Natural killer cell (primary cell): ENCODE measurements around the gene PGLYRP3. TPM values are rescaled to one million over a fixed set of nuclear protein-coding genes. Genes with fewer than 3 reads are reported as not detected.
A peak's percentile ranks its signal among the peaks of the same experiment; 100 is the strongest.

ENCODE experiments used
- ATAC-seq, 3 donors: fragments of 150-1000 bp in 2 of 3; fragments of 200-7000 bp in 1 of 3; cut with Tn5 transposase; 1 replicate in 1 of 3; 2 replicates in 2 of 3; pipeline ENCODE4 v1.10.0; 2021; ENCODE audit warnings: mild to moderate bottlenecking in 2 of 3, moderate library complexity in 2 of 3
- DNase-seq, 2 donors: peaks; one replicate each; pipeline versions ENCODE4 v3.0.0 to v3.0.0-alpha.2; 2013 to 2021; ENCODE audit warnings: mixed read lengths in 1 of 2
- H3K27ac ChIP-seq: one replicate; pipeline ENCODE4 v1.5.1; 2013; ENCODE audit warnings: mild to moderate bottlenecking, low read length
- H3K27me3 ChIP-seq: one replicate; pipeline ENCODE4 v1.6.1; 2013; ENCODE audit warnings: low read length; ENCODE audit not compliant: control insufficient read depth, insufficient read depth
- H3K36me3 ChIP-seq: one replicate; pipeline ENCODE4 v1.6.1; 2013; ENCODE audit warnings: low read length; ENCODE audit not compliant: control insufficient read depth, insufficient read depth
- H3K4me1 ChIP-seq: one replicate; pipeline ENCODE4 v1.6.1; 2013; ENCODE audit warnings: low read length; ENCODE audit not compliant: control insufficient read depth, insufficient read depth
- H3K4me3 ChIP-seq: one replicate; pipeline ENCODE4 v1.5.1; 2013; ENCODE audit warnings: low read length
- H3K9me3 ChIP-seq: one replicate; pipeline ENCODE4 v1.6.1; 2013; ENCODE audit warnings: low read length; ENCODE audit not compliant: control insufficient read depth, insufficient read depth
- H3K27ac Mint-ChIP-seq, 2 donors: one replicate each; pipeline ENCODE4 v1.8.0; 2022; ENCODE audit warnings: mild to moderate bottlenecking in 2 of 2, mixed read lengths in 2 of 2, moderate library complexity in 1 of 2
- H3K27me3 Mint-ChIP-seq, 2 donors: one replicate each; pipeline ENCODE4 v1.8.0; 2022; ENCODE audit warnings: low read depth in 2 of 2, mixed read lengths in 2 of 2
- H3K36me3 Mint-ChIP-seq: one replicate; pipeline ENCODE4 v1.8.0; 2022; ENCODE audit warnings: mixed read lengths
- H3K4me1 Mint-ChIP-seq, 2 donors: one replicate each; pipeline ENCODE4 v1.8.0; 2022; ENCODE audit warnings: mixed read lengths in 2 of 2
- H3K4me3 Mint-ChIP-seq: one replicate; pipeline ENCODE4 v1.8.0; 2022; ENCODE audit warnings: mild to moderate bottlenecking, moderate library complexity, mixed read lengths
- H3K9me3 Mint-ChIP-seq, 2 donors: one replicate each; pipeline ENCODE4 v1.8.0; 2022; ENCODE audit warnings: mixed read lengths in 2 of 2
- WGBS: methylation state at CpG from one replicate; pipeline ENCODE4 v1.1.7; 2013; ENCODE audit warnings: missing lambda C conversion rate; ENCODE audit not compliant: insufficient coverage; 5-methylcytosine and 5-hydroxymethylcytosine counted together
- intact Hi-C: fragments of 100-400 bp; cut with micrococcal nuclease; formaldehyde crosslinking; loops from one replicate; pipeline ENCODE4 v1.14.2; 2022
- total RNA-seq, 4 donors: library from RNA; stranded (reverse); fragments of 120-200 nt in 1 of 4; gene quantifications; one replicate each; pipeline versions ENCODE4 v1.2.3 to v1.2.4, GENCODE V29; 2013 to 2022
- TF ChIP-seq, protein P1 (sequence below): fragments of 200-600 bp; IDR thresholded peaks from one replicate; pipeline ENCODE4 v1.8.0; 2022; ENCODE audit warnings: antibody characterized with exemption

Gene PGLYRP3
- total RNA-seq, 3 donors from 2014 or later (not counting 1 experiment from before 2014, with no cell fraction given): not detected

DNA sequence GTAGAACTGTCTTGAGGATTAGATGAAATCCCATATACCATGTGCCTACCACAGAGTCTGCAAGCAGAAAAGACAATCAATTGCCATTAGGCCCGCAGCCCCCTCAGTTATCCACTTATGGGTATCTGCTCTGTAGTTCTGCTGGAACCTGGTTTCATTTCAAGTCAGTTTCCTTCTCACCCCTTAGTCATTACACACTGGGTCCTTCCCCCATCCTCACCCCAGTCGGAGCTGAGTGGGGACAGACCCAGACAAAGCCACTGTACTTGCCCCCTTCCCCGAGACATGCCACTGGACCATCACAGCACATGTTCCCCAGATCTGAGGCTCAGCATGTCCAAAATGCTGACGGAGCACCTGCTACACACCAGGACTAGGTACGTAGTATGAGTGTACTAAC, 21.2 kb downstream of the PGLYRP3 start:
- H3K4me3 Mint-ChIP-seq: no peak overlapping the region
- Histone ChIP-seq H3K27ac (no peak overlapping the region), H3K27me3 (no peaks in the 10 kb centered on the region), H3K9me3 (no peaks in the 10 kb centered on the region), H3K4me3 (no peak overlapping the region), H3K36me3 (no peaks in the 10 kb centered on the region), H3K4me1 (peaks cover 7% of the 10 kb centered on the region)
- TF ChIP-seq, protein P1, sequence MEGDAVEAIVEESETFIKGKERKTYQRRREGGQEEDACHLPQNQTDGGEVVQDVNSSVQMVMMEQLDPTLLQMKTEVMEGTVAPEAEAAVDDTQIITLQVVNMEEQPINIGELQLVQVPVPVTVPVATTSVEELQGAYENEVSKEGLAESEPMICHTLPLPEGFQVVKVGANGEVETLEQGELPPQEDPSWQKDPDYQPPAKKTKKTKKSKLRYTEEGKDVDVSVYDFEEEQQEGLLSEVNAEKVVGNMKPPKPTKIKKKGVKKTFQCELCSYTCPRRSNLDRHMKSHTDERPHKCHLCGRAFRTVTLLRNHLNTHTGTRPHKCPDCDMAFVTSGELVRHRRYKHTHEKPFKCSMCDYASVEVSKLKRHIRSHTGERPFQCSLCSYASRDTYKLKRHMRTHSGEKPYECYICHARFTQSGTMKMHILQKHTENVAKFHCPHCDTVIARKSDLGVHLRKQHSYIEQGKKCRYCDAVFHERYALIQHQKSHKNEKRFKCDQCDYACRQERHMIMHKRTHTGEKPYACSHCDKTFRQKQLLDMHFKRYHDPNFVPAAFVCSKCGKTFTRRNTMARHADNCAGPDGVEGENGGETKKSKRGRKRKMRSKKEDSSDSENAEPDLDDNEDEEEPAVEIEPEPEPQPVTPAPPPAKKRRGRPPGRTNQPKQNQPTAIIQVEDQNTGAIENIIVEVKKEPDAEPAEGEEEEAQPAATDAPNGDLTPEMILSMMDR: no peak
- WGBS: 75% methylated on average over 5 of the region's 5 CpGs
- ATAC-seq (no peak), DNase-seq (no peak)
- no peak overlapping the region for H3K27ac Mint-ChIP-seq
- intact Hi-C loops: no loop called here
- no peaks in the 10 kb centered on the region for H3K9me3 Mint-ChIP-seq
- no peaks in the 10 kb centered on the region for H3K36me3 Mint-ChIP-seq
- H3K27me3 Mint-ChIP-seq: peaks cover 4 to 5% of the 10 kb centered on the region in 2 donors
- peaks cover 8 to 10% of the 10 kb centered on the region in 2 donors for H3K4me1 Mint-ChIP-seq

DNA sequence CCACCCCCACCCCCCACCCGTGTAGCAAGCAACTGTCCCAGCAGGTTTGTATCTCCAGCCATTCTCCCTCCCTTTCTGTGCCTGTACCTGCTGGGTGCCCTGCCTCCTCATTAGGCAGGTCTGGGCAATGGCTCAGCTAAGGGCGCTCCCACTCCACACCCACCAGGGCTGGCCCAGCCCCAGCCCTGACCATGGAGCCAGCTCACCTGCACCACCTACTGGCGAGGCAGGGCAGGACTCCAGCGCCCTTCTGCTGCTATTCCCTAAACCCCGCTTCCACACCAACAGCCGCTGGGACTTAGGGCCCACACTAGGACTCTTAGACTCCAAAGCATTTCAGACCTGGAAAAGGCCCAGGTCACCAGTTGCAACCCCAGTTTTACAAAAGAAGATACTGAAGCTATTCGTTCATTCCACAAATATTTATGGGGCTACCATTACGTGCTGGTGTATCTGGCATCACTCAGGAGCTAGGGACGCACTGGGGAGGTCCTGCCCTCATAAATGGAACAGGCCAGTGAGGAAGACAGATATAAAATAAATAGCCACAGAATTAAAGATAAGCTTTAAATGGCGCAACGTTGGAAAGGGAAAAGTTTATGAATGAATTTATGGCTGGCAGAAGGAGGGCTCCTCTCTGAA, 24.0 kb downstream of the PGLYRP3 start:
- Mint-ChIP-seq H3K36me3 (no peaks in the 10 kb centered on the region), H3K27me3 (peaks cover 4 to 12% of the 10 kb centered on the region in 2 donors)
- DNase-seq: peak in 1 of 2 donors; percentile 9

DNA sequence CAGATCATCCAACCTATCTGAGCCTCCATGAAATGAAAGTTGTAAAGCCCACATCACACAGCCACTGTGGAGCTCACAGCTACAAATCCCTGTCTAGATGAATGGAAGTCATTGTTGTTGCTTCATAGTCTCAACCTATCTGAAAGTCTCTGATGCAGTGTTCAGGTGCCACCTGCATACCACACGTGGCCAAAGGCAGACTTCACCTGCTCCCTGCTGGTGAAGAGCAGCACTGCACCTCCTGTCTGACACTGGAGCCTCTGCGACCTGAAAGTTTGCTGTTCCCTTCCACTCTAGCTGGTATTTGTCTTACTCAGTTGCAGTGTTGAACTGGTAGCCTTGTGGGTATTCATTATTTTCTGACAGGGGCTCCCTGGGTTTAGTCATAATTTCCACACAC, 34.9 kb downstream of the PGLYRP3 start:
- Histone ChIP-seq H3K9me3 (no peaks in the 10 kb centered on the region), H3K36me3 (no peaks in the 10 kb centered on the region), H3K4me1 (no peaks in the 10 kb centered on the region), H3K27me3 (peaks cover 3% of the 10 kb centered on the region), H3K27ac (no peak overlapping the region), H3K4me3 (no peak overlapping the region)
- no peaks in the 10 kb centered on the region for H3K36me3 Mint-ChIP-seq
- no peak overlapping the region for H3K4me3 Mint-ChIP-seq
- H3K9me3 Mint-ChIP-seq: no peaks in the 10 kb centered on the region
- WGBS: 16% methylated on average over 2 of the region's 2 CpGs
- H3K27me3 Mint-ChIP-seq: peaks cover 5 to 34% of the 10 kb centered on the region in 2 donors
- intact Hi-C loops: no loop called here
- ATAC-seq (peak in 1 of 3 donors; percentile 53), DNase-seq (peak in 1 of 2 donors; percentile 63)
- no peak overlapping the region for H3K27ac Mint-ChIP-seq
- no peaks in the 10 kb centered on the region for H3K4me1 Mint-ChIP-seq
- TF ChIP-seq, protein P1: no peak

More for the DNA sequence above, 24.0 kb downstream of the PGLYRP3 start:
- intact Hi-C loops: no loop called here
- no peaks in the 10 kb centered on the region for H3K9me3 Mint-ChIP-seq
- peaks cover 2 to 6% of the 10 kb centered on the region in 2 donors for H3K4me1 Mint-ChIP-seq
- H3K27ac Mint-ChIP-seq: no peak overlapping the region
- H3K27me3 ChIP-seq: no peaks in the 10 kb centered on the region
- peak in 1 of 3 donors; percentile 47 for ATAC-seq
- peaks cover 3% of the 10 kb centered on the region for H3K4me1 ChIP-seq
- TF ChIP-seq, protein P1: peak; percentile 31
- H3K9me3 ChIP-seq: no peaks in the 10 kb centered on the region
- WGBS: 79% methylated on average over 10 of the region's 11 CpGs
- H3K4me3 Mint-ChIP-seq: no peak overlapping the region
- no peaks in the 10 kb centered on the region for H3K36me3 ChIP-seq
- H3K27ac ChIP-seq: no peak overlapping the region
- no peak overlapping the region for H3K4me3 ChIP-seq

DNA sequence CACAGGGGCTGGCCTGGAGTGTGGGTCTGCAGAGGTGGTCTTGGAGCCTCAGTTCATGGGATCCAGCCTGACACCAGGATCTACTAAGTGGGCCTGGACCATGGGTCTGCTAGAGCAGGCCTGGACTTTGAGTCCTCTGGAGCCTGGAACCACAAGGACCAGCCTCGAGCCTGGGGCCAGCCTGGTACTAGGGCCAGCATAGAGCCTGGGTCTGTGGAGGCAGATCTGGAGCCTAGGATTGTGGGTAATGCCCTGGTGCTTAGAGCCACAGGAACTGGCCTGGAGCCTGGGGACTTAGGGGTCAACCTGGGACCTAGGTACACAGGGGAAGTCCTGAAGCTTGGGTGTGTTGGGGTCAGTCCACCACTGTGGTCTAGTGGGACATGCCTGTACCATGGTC, 40.6 kb downstream of the PGLYRP3 start:
- Histone ChIP-seq H3K9me3 (no peaks in the 10 kb centered on the region), H3K27ac (no peak overlapping the region), H3K36me3 (no peaks in the 10 kb centered on the region), H3K27me3 (peaks cover 10% of the 10 kb centered on the region), H3K4me3 (no peak overlapping the region), H3K4me1 (no peaks in the 10 kb centered on the region)
- TF ChIP-seq, protein P1: no peak
- Mint-ChIP-seq H3K27me3 (peaks cover 25 to 53% of the 10 kb centered on the region in 2 donors), H3K36me3 (no peaks in the 10 kb centered on the region), H3K4me1 (no peaks in the 10 kb centered on the region), H3K27ac (no peak overlapping the region), H3K9me3 (no peaks in the 10 kb centered on the region), H3K4me3 (no peak overlapping the region)
- WGBS: 76% methylated on average over 1 of the region's 1 CpG
- intact Hi-C loops: no loop called here
- DNase-seq: no peak
- no peak for ATAC-seq
